Measurements from ENCODE around the gene XRCC3.
"Not testable (repeated sequence)": the region's sequence is repeated elsewhere in the genome, so short reads cannot be mapped to it uniquely, and the experiment has no call there.

Gene XRCC3

DNA sequence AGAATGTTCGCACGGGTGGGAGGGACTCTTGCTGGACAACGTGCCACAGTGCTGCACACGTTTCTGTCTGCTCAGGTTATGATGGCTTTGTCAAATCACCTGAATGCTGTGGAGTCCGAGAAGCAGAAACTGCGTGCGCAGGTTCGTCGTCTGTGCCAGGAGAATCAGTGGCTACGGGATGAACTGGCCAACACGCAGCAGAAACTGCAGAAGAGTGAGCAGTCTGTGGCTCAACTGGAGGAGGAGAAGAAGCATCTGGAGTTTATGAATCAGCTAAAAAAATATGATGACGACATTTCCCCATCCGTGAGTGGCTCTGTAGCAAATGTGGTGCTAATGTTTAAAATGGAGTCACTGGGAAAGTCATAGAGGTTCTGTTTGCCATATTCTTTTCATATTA lies 57.8 kb downstream of the XRCC3 start:
- DNase-seq = no peak

GRCh38 chr14:103656756-103657133 lies 58.5 kb downstream of the XRCC3 start:
- no peak for DNase-seq

DNA sequence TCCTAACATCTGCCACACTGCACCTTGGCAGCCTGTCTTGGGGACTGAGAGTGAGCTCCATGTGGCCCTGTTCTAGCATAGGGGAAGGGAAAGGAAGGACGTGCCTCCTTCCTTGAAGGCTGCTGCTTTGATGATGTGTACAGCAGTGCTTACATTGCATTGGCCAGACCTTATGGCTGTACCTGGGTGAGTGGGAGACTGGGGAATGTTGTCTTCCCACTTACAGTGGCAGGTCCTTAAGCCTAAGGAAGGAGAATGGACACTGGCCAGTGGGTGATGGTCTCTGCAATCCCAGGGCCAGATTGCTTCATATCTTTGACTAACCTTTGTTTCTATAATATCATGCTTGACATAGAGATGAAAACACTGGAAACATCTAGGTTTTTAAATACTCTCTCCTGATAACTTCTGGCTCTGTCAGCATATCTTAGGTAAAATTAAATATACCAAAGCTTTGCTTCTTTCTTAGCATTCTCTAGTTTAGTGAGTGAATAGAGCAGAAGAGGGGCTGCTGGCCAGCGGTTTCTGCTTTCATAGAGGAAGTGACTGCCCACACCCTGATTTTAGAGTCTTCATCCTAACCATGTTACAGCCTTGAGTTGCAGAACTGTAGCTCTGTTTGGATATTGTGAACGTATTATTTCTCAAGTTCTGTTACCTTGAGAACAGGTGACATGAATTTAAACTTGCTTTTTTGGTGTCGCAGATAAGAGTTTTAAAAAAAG lies 59.1 kb downstream of the XRCC3 start:
- DNase-seq = no peak

DNA sequence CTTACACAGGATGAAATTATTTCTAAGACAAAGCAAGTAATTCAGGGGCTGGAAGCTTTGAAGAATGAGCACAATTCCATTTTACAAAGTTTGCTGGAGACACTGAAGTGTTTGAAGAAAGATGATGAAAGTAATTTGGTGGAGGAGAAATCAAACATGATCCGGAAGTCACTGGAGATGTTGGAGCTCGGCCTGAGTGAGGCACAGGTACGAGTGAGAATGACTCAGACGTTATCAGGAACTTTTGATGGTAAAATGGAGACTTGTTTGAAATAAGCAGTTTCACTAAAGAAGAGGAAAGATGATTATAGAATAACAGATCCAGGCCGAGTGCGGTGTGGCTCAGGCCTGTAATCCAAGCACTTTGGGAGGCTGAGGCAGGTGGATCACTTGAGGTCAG lies 60.6 kb downstream of the XRCC3 start:
- no peak for DNase-seq

DNA sequence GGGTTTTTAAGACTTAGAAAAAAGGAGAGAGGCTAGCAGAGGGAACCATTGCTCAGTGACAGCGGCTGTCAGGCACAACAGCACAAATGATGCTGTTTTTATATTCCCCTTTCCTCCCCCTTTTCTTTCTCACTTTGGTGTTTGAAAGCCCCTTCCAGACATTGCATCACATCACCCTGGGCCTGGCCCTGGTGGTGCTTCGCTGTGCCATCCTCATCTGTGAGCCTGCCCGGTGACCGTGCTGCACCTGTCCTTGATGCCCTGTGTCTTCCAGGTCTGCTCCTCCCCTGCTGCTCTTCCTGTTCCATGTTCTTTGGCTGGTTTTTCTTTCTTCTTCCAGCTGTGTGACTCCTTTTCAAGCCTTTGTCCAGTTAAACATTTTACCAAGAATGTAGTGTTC lies 61.4 kb downstream of the XRCC3 start:
- no peak for DNase-seq

DNA sequence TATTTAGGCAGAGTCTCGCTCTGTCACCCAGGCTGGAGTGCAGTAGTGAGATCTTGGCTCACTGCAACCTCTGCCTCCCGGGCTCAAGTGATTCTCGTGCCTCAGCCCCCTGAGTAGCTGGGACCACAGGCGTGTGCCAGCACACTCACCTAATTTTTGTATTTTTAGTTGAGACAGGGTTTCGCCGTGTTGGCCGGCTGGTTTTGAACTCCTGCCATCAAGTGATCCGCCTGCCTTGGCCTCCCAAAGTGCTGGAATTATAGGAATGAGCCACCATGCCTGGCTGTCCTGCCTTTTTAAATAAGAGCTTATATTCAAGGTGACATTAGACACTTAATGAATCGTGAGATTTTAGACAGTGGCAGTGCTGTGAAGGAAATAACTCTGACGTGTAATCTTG lies 61.9 kb downstream of the XRCC3 start:
- not testable (repeated sequence) for DNase-seq

GRCh38 chr14:103652806-103653205 lies 62.4 kb downstream of the XRCC3 start:
- no peak for DNase-seq

DNA sequence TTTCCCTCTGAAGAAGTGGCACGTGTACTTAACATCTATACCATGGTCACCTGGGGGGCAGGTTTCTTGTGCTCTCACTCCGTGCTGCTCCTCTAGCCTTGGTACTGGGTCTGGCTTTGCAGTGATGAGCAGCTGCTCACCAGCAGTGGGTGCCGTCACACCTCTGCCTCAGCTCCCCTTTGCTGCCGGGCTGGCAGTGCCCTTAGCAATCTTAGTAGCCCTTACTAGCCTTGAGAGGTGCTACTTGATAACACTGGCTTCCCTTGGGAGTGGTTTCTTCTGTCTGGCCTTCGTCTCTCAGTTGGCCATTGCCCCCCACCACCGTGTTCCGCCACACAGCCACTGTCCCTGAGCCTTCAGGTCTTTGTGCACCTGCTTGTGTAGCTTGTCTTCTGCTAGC lies 63.7 kb downstream of the XRCC3 start:
- DNase-seq = no peak

DNA sequence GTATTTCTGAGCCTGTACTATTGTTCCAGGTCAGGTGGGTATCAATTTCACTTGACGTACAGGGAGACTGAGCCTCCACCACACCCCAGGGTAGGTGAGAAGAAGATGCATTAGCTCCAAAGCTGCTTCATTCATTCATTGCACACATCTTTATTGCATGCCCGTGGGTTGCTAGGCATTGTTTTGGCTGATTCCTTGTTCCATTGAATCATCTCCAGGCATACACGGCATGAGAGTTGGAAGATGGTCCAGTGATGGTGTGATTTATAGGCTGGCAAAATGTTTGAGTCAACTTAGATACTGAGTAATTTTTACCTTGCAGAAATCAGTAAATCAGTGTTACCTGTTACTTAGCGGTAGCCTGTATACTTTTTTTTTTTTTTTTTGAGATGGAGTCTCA lies 65.0 kb downstream of the XRCC3 start:
- DNase-seq = no peak

DNA sequence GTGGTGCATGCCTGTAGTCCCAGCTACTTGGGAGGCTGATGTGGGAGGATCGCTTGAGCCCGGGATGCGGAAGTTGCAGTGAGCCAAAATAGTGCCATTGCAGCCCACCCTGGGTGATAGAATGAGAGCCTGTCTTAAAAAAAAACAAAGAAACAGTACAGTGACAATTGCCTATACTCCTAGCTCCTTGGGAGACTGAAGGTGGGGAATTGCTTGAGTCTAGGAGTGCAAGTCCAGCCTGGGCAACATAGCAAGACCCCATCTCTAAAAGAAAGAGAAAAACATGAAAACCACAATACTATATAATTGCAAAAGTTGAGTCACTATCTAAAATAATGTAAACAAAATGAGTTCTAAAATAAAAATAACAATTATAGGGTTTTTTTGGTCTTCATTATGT lies 66.2 kb downstream of the XRCC3 start:
- no peak for DNase-seq

Data from stimulated activated CD4-positive, alpha-beta T cell treated with anti-CD3 and anti-CD28 coated beads, Interleukin-15, amount 100 ng/mL, for 24 hours (primary cell).